ENCODE results near the gene PGLYRP1. TPM values are rescaled to one million over a fixed set of nuclear protein-coding genes. Genes with fewer than 3 reads are reported as not detected.
A peak's percentile ranks its signal among the peaks of the same experiment; 100 is the strongest.

The PGLYRP1 gene
- total RNA-seq, 2 experiments from 2014 or later = not detected

- no peak overlapping the region for H3K27ac Mint-ChIP-seq
- ChIA-PET POLR2A (interaction anchor here (1.0 kb wide), 1 partner anchor 10 kb away, joined by 3 read pairs; no protein-coding TSS in a partner anchor), CTCF (interaction anchor here (0.7 to 1.8 kb wide), 6 partner anchors 14 to 255 kb away, joined by 3 to 7 read pairs (median 4); partner anchors contain the start of genes CCDC61, MYPOP and SIX5)
- no peak overlapping the region for H3K4me3 Mint-ChIP-seq
- DNase-seq = peak; percentile 73
- H3K27me3 Mint-ChIP-seq = peaks cover 6% of the 10 kb centered on the region
- H3K4me1 Mint-ChIP-seq = peaks cover 7% of the 10 kb centered on the region
- H3K9me3 Mint-ChIP-seq = no peaks in the 10 kb centered on the region
- H3K36me3 Mint-ChIP-seq (ENCODE audit: low read depth) = no peaks in the 10 kb centered on the region
These were observed 13.0 kb downstream of the PGLYRP1 start for GRCh38 chr19:46009530-46010510.

GRCh38 chr19:46006411-46006810, 16.4 kb downstream of the PGLYRP1 start:
- peaks cover 4% of the 10 kb centered on the region for H3K4me1 Mint-ChIP-seq
- H3K4me3 Mint-ChIP-seq = no peak overlapping the region
- H3K27ac Mint-ChIP-seq = no peak overlapping the region
- no peaks in the 10 kb centered on the region for H3K27me3 Mint-ChIP-seq
- DNase-seq = no peak
- CTCF ChIA-PET = interaction anchor here (0.5 to 1.6 kb wide), 2 partner anchors 11 to 23 kb away, joined by 4 to 5 read pairs; partner anchors contain the start of gene CCDC61
- H3K36me3 Mint-ChIP-seq (ENCODE audit: low read depth) = peaks cover 3% of the 10 kb centered on the region
- H3K9me3 Mint-ChIP-seq = no peaks in the 10 kb centered on the region
- POLR2A ChIA-PET = no interaction called here

- H3K27ac Mint-ChIP-seq = no peak overlapping the region
- no peak for DNase-seq
- no peaks in the 10 kb centered on the region for H3K9me3 Mint-ChIP-seq
- POLR2A ChIA-PET = no interaction called here
- peaks cover 31% of the 10 kb centered on the region for H3K4me1 Mint-ChIP-seq
- CTCF ChIA-PET = no interaction called here
- peaks cover 7% of the 10 kb centered on the region for H3K27me3 Mint-ChIP-seq
- peaks cover 5% of the 10 kb centered on the region for H3K36me3 Mint-ChIP-seq (ENCODE audit: low read depth)
- H3K4me3 Mint-ChIP-seq = no peak overlapping the region
These were observed 20.1 kb downstream of the PGLYRP1 start for GRCh38 chr19:46002678-46003275.

- peak; percentile 80 for DNase-seq
- H3K4me3 Mint-ChIP-seq = peak overlapping the region; percentile 69
- no peaks in the 10 kb centered on the region for H3K9me3 Mint-ChIP-seq
- peaks cover 16% of the 10 kb centered on the region for H3K36me3 Mint-ChIP-seq (ENCODE audit: low read depth)
- POLR2A ChIA-PET = no interaction called here
- peaks cover 31% of the 10 kb centered on the region for H3K4me1 Mint-ChIP-seq
- CTCF ChIA-PET = no interaction called here
- peaks cover 7% of the 10 kb centered on the region for H3K27me3 Mint-ChIP-seq
- H3K27ac Mint-ChIP-seq = no peak overlapping the region
These were observed 22.2 kb downstream of the PGLYRP1 start for GRCh38 chr19:46000491-46001246.

- Mint-ChIP-seq H3K4me3 (peak overlapping the region; percentile 19), H3K27ac (no peak overlapping the region)
- POLR2A ChIA-PET = no interaction called here
These were observed 23.2 kb downstream of the PGLYRP1 start for GRCh38 chr19:45999653-46000121.

GRCh38 chr19:45998834-45999233, 24.0 kb downstream of the PGLYRP1 start:
- DNase-seq = no peak
- POLR2A ChIA-PET = interaction anchor here (1.7 kb wide), 1 partner anchor 106 kb away, joined by 3 read pairs; no protein-coding TSS in a partner anchor
- Mint-ChIP-seq H3K9me3 (no peaks in the 10 kb centered on the region), H3K27ac (no peak overlapping the region), H3K4me3 (no peak overlapping the region), H3K4me1 (peaks cover 32% of the 10 kb centered on the region), H3K27me3 (peaks cover 7% of the 10 kb centered on the region), H3K36me3 (ENCODE audit: low read depth) (peaks cover 16% of the 10 kb centered on the region)
- CTCF ChIA-PET = no interaction called here

More at GRCh38 chr19:45999653-46000121, 23.2 kb downstream of the PGLYRP1 start:
- H3K9me3 Mint-ChIP-seq = no peaks in the 10 kb centered on the region
- peaks cover 7% of the 10 kb centered on the region for H3K27me3 Mint-ChIP-seq
- H3K4me1 Mint-ChIP-seq = peaks cover 31% of the 10 kb centered on the region
- DNase-seq = no peak
- CTCF ChIA-PET = no interaction called here
- H3K36me3 Mint-ChIP-seq (ENCODE audit: low read depth) = peaks cover 16% of the 10 kb centered on the region

- ChIA-PET POLR2A (interaction anchor here (1.0 to 1.7 kb wide), 2 partner anchors 80 to 104 kb away, joined by 3 to 4 read pairs; no protein-coding TSS in a partner anchor), CTCF (interaction anchor here (1.5 to 2.0 kb wide), 2 partner anchors 13 to 20 kb away, joined by 4 to 7 read pairs; no protein-coding TSS in a partner anchor)
- H3K36me3 Mint-ChIP-seq (ENCODE audit: low read depth) = peaks cover 14% of the 10 kb centered on the region
These were observed 25.9 kb downstream of the PGLYRP1 start for GRCh38 chr19:45996933-45997332.

GRCh38 chr19:45995715-45996385, 27.0 kb downstream of the PGLYRP1 start:
- no peaks in the 10 kb centered on the region for H3K9me3 Mint-ChIP-seq
- peaks cover 26% of the 10 kb centered on the region for H3K4me1 Mint-ChIP-seq
- ChIA-PET POLR2A (interaction anchor here (0.7 to 2.0 kb wide), 7 partner anchors 11 to 303 kb away, joined by 3 to 16 read pairs (median 4); partner anchors contain the start of genes IRF2BP1, MYPOP, QPCTL and SYMPK), CTCF (interaction anchor here (0.6 to 2.4 kb wide), 12 partner anchors 10 to 198 kb away, joined by 3 to 9 read pairs (median 4); partner anchors contain the start of genes IRF2BP1 and MYPOP)
- peaks cover 7% of the 10 kb centered on the region for H3K27me3 Mint-ChIP-seq
- peaks cover 11% of the 10 kb centered on the region for H3K36me3 Mint-ChIP-seq (ENCODE audit: low read depth)
- H3K4me3 Mint-ChIP-seq = no peak overlapping the region
- H3K27ac Mint-ChIP-seq = no peak overlapping the region
- DNase-seq = no peak

More at GRCh38 chr19:45996933-45997332, 25.9 kb downstream of the PGLYRP1 start:
- H3K4me3 Mint-ChIP-seq = peak overlapping the region; percentile 29
- no peak for DNase-seq
- H3K27ac Mint-ChIP-seq = no peak overlapping the region
- no peaks in the 10 kb centered on the region for H3K9me3 Mint-ChIP-seq
- peaks cover 7% of the 10 kb centered on the region for H3K27me3 Mint-ChIP-seq
- peaks cover 33% of the 10 kb centered on the region for H3K4me1 Mint-ChIP-seq

GRCh38 chr19:45994998-45995714, 27.7 kb downstream of the PGLYRP1 start, which contains the start of gene CCDC61:
Gene CCDC61 (plus strand): TSS chr19:45995467. CDS start chr19:46003019, 7,552 bp downstream.
- H3K27ac Mint-ChIP-seq = no peak within 1 kb of the TSS
- CTCF ChIA-PET = interaction anchor here (0.6 to 2.4 kb wide), 13 partner anchors 9 to 658 kb away, joined by 3 to 9 read pairs (median 3); partner anchors contain the start of genes IRF2BP1 and MYPOP
- POLR2A ChIA-PET = interaction anchor here (0.6 to 2.0 kb wide), 7 partner anchors 41 to 302 kb away, joined by 3 to 16 read pairs (median 3); partner anchors contain the start of genes IRF2BP1, MYPOP, QPCTL and SYMPK
- peaks cover 11% of the 10 kb centered on the region for H3K36me3 Mint-ChIP-seq (ENCODE audit: low read depth)
- H3K9me3 Mint-ChIP-seq = no peaks in the 10 kb centered on the region
- no peak within 1 kb of the TSS for H3K4me3 Mint-ChIP-seq
- DNase-seq = peak; percentile 97
- H3K4me1 Mint-ChIP-seq = peaks cover 19% of the 10 kb centered on the region
- peaks cover 8% of the 10 kb centered on the region for H3K27me3 Mint-ChIP-seq

- H3K27ac Mint-ChIP-seq = no peak overlapping the region
- peaks cover 8% of the 10 kb centered on the region for H3K27me3 Mint-ChIP-seq
- no peak overlapping the region for H3K4me3 Mint-ChIP-seq
- DNase-seq = no peak
- H3K36me3 Mint-ChIP-seq (ENCODE audit: low read depth) = peaks cover 11% of the 10 kb centered on the region
- POLR2A ChIA-PET = interaction anchor here (0.6 to 2.0 kb wide), 6 partner anchors 41 to 132 kb away, joined by 3 to 16 read pairs (median 6); partner anchors contain the start of genes IRF2BP1, MYPOP and SYMPK
- CTCF ChIA-PET = interaction anchor here (0.6 to 2.4 kb wide), 9 partner anchors 8 to 657 kb away, joined by 3 to 9 read pairs (median 3); partner anchors contain the start of gene MYPOP
- H3K4me1 Mint-ChIP-seq = peaks cover 13% of the 10 kb centered on the region
- H3K9me3 Mint-ChIP-seq = no peaks in the 10 kb centered on the region
These were observed 28.3 kb downstream of the PGLYRP1 start for GRCh38 chr19:45994456-45994997.

All from activated CD4-positive, alpha-beta memory T cell treated with anti-CD3 and anti-CD28 coated beads, Interleukin-2, amount 10 ng/mL, durations not matched to agents 7 days and 5 days (primary cell).